NCI-H2196 treated with DMSO at 0.1 percent for 48 hours (cell line): ENCODE measurements around the gene IDI1.

Experiments used
- DNase-seq: peaks from one replicate; lab custom pipeline; 2025; ENCODE audit not compliant: unreplicated experiment; lab: John Stamatoyannopoulos, UW

Gene IDI1

GRCh38 chr10:996031-996430, 52.9 kb downstream of the IDI1 start:
- DNase-seq: no peak

- DNase-seq: no peak
Measured at GRCh38 chr10:995559-995926, 53.4 kb downstream of the IDI1 start.

DNA sequence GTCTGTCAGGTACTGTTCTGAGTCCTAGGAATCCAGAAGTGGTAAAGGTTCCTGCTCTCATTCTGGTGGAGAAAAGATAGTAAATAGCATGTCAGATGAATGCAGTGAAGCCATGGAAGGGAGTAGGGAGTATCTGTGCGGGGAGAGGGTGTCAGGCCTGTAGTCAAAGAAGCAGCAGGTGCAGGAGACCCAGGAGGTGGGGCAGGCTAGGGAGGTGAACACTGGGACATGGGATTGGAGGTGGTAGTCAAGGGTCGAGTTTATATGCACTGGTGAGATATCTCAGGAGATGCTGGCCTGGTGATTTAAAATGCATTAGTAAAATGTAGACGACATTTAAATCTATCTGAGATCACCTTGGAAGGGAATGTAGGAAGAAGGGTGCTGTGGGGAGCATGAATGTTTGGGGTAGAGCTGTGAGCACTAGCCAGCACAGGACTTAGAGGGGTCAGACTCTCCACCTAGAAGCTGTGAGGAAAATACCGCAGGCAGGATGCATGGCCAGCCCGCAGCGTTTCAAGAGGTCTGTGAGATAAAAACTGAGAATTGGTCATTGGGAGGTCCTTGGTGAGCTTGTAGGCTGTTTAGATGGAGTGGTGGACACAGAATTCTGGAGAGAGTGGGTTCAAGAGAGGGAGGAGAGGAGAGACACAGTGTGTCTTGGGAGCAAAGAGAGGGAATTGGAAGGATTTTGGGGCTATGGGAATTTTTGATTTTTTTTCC, 53.9 kb downstream of the IDI1 start:
- DNase-seq: no peak

- DNase-seq: no peak
Measured at GRCh38 chr10:992871-993270, 56.0 kb downstream of the IDI1 start.

GRCh38 chr10:992467-992866, 56.5 kb downstream of the IDI1 start:
- DNase-seq: no peak

DNA sequence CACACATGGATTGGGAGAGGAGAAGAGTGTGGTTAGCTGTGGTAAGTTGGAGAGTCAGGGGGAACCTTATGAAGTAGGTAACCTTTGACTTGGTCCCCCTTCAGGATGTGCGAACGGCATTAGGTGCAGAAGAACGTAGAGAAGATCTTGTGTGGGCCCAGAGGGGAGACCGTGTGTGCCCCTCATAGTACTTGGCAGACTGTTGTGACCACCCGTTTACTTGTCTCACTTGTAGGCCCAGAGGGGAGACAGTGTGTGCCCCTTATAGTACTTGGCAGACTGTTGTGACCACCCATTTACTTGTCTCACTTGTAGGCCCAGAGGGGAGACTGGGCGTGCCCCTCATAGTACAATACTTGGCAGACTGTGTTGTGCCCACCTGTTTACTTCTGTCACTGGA, 58.1 kb downstream of the IDI1 start:
- DNase-seq: no peak
